ENCODE results near the gene TBX1.

- TF ChIP-seq, protein P1, sequence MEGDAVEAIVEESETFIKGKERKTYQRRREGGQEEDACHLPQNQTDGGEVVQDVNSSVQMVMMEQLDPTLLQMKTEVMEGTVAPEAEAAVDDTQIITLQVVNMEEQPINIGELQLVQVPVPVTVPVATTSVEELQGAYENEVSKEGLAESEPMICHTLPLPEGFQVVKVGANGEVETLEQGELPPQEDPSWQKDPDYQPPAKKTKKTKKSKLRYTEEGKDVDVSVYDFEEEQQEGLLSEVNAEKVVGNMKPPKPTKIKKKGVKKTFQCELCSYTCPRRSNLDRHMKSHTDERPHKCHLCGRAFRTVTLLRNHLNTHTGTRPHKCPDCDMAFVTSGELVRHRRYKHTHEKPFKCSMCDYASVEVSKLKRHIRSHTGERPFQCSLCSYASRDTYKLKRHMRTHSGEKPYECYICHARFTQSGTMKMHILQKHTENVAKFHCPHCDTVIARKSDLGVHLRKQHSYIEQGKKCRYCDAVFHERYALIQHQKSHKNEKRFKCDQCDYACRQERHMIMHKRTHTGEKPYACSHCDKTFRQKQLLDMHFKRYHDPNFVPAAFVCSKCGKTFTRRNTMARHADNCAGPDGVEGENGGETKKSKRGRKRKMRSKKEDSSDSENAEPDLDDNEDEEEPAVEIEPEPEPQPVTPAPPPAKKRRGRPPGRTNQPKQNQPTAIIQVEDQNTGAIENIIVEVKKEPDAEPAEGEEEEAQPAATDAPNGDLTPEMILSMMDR (IDR thresholded peaks at IDR 0.05) = no peak
- TF ChIP-seq POLR2A (IDR thresholded peaks at IDR 0.05) (no peak), POLR2AphosphoS5 (IDR thresholded peaks at IDR 0.05) (no peak)
Measured at GRCh38 chr22:19764299-19764593, 3.7 kb downstream of the TBX1 start.
